ENCODE measurements around the gene RTN4RL1.

RTN4RL1 gene

DNA sequence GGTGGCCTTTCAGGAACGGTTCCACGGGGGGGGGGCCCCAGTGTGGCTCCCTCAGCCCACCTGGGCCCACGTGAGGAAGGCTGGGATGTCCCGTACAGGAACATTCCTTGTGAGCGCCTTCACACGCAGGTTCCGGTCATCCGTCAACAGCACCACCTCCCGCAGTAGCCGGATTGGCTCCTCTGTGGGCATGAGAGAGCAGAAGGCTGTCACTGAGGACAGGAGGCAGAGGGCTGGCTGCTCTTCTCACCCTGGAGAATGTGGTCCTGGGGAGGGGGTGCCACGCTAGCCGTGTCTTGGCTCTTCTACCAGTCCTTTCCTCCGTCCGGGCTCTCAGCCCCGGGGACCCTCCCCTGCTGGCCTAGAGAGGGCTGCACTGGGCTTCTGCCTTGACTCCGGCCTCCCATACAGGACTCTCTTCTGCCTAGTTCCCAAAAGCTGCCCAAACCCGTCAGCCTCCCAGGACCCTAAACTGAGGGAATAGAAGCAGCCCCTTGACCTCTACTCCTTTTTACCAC, 36.4 kb upstream of the RTN4RL1 start:
- Histone ChIP-seq H3K18ac (ENCODE audit: low read length) (no peak overlapping the region), H3K4me3 (ENCODE audit: low read length) (no peak overlapping the region), H2BK15ac (replicated peaks; ENCODE audit: low read depth) (no peak overlapping the region), H3K79me2 (ENCODE audit: control insufficient read depth, insufficient read depth, low read length) (no peaks in the 10 kb centered on the region), H3K56ac (ENCODE audit: low read length) (no peak overlapping the region), H3K23ac (ENCODE audit: low read length) (no peak overlapping the region), H3K36me3 (ENCODE audit: control insufficient read depth, insufficient read depth, low read length) (no peaks in the 10 kb centered on the region), H3K4me2 (ENCODE audit: low read length) (no peak overlapping the region), H2BK120ac (ENCODE audit: low read depth, low read length) (no peak overlapping the region), H3K4me1 (ENCODE audit: control insufficient read depth, low read depth, low read length) (peaks cover 8% of the 10 kb centered on the region), H4K5ac (ENCODE audit: low read length) (no peak overlapping the region), H3K27me3 (ENCODE audit: insufficient read depth, low read length, poor library complexity) (peaks cover 12% of the 10 kb centered on the region), H3K27ac (ENCODE audit: low read depth, low read length) (no peak overlapping the region), H3K9ac (ENCODE audit: low read length) (no peak overlapping the region), H4K8ac (ENCODE audit: low read depth, low read length) (no peak overlapping the region), H2BK5ac (ENCODE audit: low read length) (no peak overlapping the region), H2AK5ac (ENCODE audit: low read length) (no peak overlapping the region), H3K79me1 (ENCODE audit: low read length) (no peaks in the 10 kb centered on the region), H3K4ac (ENCODE audit: low read depth, low read length) (no peak overlapping the region)
- no peak for DNase-seq
- no CpG with 5 or more reads among the region's 17 CpGs for WGBS (ENCODE audit: extremely low coverage, insufficient coverage, low lambda C conversion rate)

DNA sequence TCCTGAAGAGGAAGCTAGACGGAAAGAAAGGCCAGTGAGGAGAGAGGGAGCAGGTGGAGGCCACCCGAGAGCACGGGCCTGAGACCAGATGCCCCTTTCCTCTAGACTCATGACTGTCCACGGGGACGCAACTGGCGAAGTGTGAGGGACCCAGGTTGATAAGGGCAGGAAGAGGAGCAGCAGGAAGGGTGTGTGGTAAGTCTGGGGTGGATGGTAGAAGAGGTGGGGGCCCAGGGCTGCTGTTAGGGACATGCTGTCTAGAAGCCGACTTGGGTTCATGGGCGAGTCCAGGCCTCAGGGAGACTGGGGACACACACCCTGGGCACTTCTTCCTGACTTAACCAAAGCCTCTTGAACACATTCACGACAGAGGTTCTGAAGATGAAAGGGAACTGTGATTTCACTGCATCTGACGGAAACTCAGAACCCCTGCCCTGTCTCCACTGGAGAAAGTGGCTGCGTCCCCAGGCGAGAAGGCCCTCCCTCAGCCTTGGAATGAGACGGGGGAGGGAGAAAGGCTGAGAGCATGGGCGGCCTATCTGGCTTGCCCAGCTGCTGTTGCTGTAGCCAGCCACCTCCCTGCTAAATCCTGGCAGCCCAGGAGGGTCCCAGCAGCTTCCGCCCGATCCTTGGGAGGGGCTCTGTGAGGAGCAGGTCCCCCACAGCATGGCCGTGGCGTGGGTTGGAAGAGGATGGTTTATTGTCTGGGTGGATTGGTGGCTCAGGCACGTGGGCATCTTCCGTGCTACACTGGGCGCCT, 35.7 kb upstream of the RTN4RL1 start:
- no CpG with 5 or more reads among the region's 21 CpGs for WGBS (ENCODE audit: extremely low coverage, insufficient coverage, low lambda C conversion rate)
- peak; percentile 26 for DNase-seq
- Histone ChIP-seq H4K5ac (ENCODE audit: low read length) (no peak overlapping the region), H2BK15ac (replicated peaks; ENCODE audit: low read depth) (no peak overlapping the region), H3K9ac (ENCODE audit: low read length) (no peak overlapping the region), H3K27ac (ENCODE audit: low read depth, low read length) (no peak overlapping the region), H2BK120ac (ENCODE audit: low read depth, low read length) (no peak overlapping the region), H2AK5ac (ENCODE audit: low read length) (no peak overlapping the region), H2BK5ac (ENCODE audit: low read length) (no peak overlapping the region), H3K79me1 (ENCODE audit: low read length) (no peaks in the 10 kb centered on the region), H3K36me3 (ENCODE audit: control insufficient read depth, insufficient read depth, low read length) (no peaks in the 10 kb centered on the region), H3K56ac (ENCODE audit: low read length) (no peak overlapping the region), H3K4me1 (ENCODE audit: control insufficient read depth, low read depth, low read length) (peaks cover 8% of the 10 kb centered on the region), H3K4me2 (ENCODE audit: low read length) (no peak overlapping the region), H3K79me2 (ENCODE audit: control insufficient read depth, insufficient read depth, low read length) (no peaks in the 10 kb centered on the region), H3K4ac (ENCODE audit: low read depth, low read length) (no peak overlapping the region), H3K4me3 (ENCODE audit: low read length) (no peak overlapping the region), H4K8ac (ENCODE audit: low read depth, low read length) (no peak overlapping the region), H3K23ac (ENCODE audit: low read length) (no peak overlapping the region), H3K18ac (ENCODE audit: low read length) (no peak overlapping the region), H3K27me3 (ENCODE audit: insufficient read depth, low read length, poor library complexity) (peaks cover 19% of the 10 kb centered on the region)

DNA sequence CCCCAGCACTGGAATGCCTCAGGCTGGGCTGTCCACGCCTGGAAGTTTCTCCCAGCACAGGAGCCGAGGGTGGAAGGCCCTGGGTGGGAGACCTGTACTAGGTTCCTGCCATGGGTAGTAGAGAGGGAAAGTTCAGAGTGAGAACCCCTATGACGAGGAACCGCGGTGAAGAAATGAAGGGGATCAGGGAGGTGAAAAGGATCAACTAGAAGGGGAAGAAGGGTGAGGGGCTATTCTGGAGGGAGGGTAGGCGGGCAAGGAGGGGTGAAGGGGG, 35.2 kb upstream of the RTN4RL1 start:
- no peak overlapping the region for H2AK5ac ChIP-seq (ENCODE audit: low read length)
- no peak overlapping the region for H2BK15ac ChIP-seq (replicated peaks; ENCODE audit: low read depth)
- no peak overlapping the region for H3K4me2 ChIP-seq (ENCODE audit: low read length)
- no peak for DNase-seq
- H3K27ac ChIP-seq (ENCODE audit: low read depth, low read length) = no peak overlapping the region
- no peak overlapping the region for H3K18ac ChIP-seq (ENCODE audit: low read length)
- no peak overlapping the region for H3K56ac ChIP-seq (ENCODE audit: low read length)
- peaks cover 22% of the 10 kb centered on the region for H3K27me3 ChIP-seq (ENCODE audit: insufficient read depth, low read length, poor library complexity)
- H3K9ac ChIP-seq (ENCODE audit: low read length) = no peak overlapping the region
- no CpG with 5 or more reads among the region's 6 CpGs for WGBS (ENCODE audit: extremely low coverage, insufficient coverage, low lambda C conversion rate)
- no peak overlapping the region for H3K23ac ChIP-seq (ENCODE audit: low read length)
- no peak overlapping the region for H2BK120ac ChIP-seq (ENCODE audit: low read depth, low read length)
- H3K79me1 ChIP-seq (ENCODE audit: low read length) = no peaks in the 10 kb centered on the region
- no peak overlapping the region for H3K4me3 ChIP-seq (ENCODE audit: low read length)
- H3K79me2 ChIP-seq (ENCODE audit: control insufficient read depth, insufficient read depth, low read length) = no peaks in the 10 kb centered on the region
- peaks cover 8% of the 10 kb centered on the region for H3K4me1 ChIP-seq (ENCODE audit: control insufficient read depth, low read depth, low read length)
- H4K8ac ChIP-seq (ENCODE audit: low read depth, low read length) = no peak overlapping the region
- H2BK5ac ChIP-seq (ENCODE audit: low read length) = no peak overlapping the region
- H3K36me3 ChIP-seq (ENCODE audit: control insufficient read depth, insufficient read depth, low read length) = no peaks in the 10 kb centered on the region
- no peak overlapping the region for H4K5ac ChIP-seq (ENCODE audit: low read length)
- H3K4ac ChIP-seq (ENCODE audit: low read depth, low read length) = no peak overlapping the region

DNA sequence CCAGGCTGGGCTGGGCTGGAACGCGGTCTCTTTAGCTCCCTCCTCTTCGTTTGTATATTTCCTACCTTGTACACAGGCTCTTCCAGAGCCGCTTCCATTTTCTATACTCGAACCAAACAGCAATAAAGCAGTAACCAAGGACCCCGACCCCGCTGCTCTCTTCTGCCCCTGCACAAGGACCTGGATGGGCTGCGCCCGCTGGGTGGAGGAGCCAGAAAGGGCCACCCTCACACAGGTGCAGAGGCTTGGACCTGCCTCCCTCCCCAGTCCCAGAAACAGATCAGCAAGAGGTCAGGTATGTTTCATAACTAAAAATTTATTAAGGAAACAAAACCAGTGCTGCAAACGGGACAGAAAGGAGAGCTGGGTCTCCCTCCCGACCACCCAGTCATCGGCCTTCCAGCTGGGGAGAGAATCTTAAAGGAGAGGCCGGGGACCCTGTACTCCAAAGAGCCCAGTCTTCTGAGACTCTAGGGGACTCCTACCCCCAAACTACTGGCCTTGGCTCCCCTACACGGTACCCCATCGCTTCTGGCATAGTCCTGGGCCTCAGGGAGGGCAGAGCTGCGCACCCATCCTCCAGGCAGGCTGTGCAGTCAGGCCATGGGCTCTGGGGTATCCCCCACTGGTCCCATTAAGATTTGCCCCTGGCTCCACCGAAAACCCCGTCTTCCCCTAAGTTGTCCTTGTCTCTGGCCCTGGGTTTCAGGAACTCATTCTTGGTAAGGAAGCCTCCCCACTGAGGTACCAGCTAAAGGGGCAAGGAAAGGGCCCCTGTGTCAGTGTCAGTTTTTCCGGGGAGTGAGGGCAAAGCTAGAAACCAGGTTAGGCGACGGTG, 34.6 kb upstream of the RTN4RL1 start:
- H3K23ac ChIP-seq (ENCODE audit: low read length) = no peak overlapping the region
- H2AK5ac ChIP-seq (ENCODE audit: low read length) = no peak overlapping the region
- H3K4ac ChIP-seq (ENCODE audit: low read depth, low read length) = no peak overlapping the region
- H3K56ac ChIP-seq (ENCODE audit: low read length) = peak overlapping the region; percentile 15
- H3K27ac ChIP-seq (ENCODE audit: low read depth, low read length) = no peak overlapping the region
- H3K18ac ChIP-seq (ENCODE audit: low read length) = no peak overlapping the region
- no peaks in the 10 kb centered on the region for H3K79me2 ChIP-seq (ENCODE audit: control insufficient read depth, insufficient read depth, low read length)
- no peaks in the 10 kb centered on the region for H3K36me3 ChIP-seq (ENCODE audit: control insufficient read depth, insufficient read depth, low read length)
- H4K8ac ChIP-seq (ENCODE audit: low read depth, low read length) = no peak overlapping the region
- no peak overlapping the region for H3K4me2 ChIP-seq (ENCODE audit: low read length)
- H3K4me3 ChIP-seq (ENCODE audit: low read length) = no peak overlapping the region
- no peak overlapping the region for H2BK120ac ChIP-seq (ENCODE audit: low read depth, low read length)
- H3K27me3 ChIP-seq (ENCODE audit: insufficient read depth, low read length, poor library complexity) = peaks cover 24% of the 10 kb centered on the region
- no CpG with 5 or more reads among the region's 21 CpGs for WGBS (ENCODE audit: extremely low coverage, insufficient coverage, low lambda C conversion rate)
- no peak overlapping the region for H2BK5ac ChIP-seq (ENCODE audit: low read length)
- DNase-seq = no peak
- no peak overlapping the region for H2BK15ac ChIP-seq (replicated peaks; ENCODE audit: low read depth)
- no peak overlapping the region for H4K5ac ChIP-seq (ENCODE audit: low read length)
- H3K9ac ChIP-seq (ENCODE audit: low read length) = no peak overlapping the region
- no peaks in the 10 kb centered on the region for H3K79me1 ChIP-seq (ENCODE audit: low read length)
- peaks cover 8% of the 10 kb centered on the region for H3K4me1 ChIP-seq (ENCODE audit: control insufficient read depth, low read depth, low read length)

DNA sequence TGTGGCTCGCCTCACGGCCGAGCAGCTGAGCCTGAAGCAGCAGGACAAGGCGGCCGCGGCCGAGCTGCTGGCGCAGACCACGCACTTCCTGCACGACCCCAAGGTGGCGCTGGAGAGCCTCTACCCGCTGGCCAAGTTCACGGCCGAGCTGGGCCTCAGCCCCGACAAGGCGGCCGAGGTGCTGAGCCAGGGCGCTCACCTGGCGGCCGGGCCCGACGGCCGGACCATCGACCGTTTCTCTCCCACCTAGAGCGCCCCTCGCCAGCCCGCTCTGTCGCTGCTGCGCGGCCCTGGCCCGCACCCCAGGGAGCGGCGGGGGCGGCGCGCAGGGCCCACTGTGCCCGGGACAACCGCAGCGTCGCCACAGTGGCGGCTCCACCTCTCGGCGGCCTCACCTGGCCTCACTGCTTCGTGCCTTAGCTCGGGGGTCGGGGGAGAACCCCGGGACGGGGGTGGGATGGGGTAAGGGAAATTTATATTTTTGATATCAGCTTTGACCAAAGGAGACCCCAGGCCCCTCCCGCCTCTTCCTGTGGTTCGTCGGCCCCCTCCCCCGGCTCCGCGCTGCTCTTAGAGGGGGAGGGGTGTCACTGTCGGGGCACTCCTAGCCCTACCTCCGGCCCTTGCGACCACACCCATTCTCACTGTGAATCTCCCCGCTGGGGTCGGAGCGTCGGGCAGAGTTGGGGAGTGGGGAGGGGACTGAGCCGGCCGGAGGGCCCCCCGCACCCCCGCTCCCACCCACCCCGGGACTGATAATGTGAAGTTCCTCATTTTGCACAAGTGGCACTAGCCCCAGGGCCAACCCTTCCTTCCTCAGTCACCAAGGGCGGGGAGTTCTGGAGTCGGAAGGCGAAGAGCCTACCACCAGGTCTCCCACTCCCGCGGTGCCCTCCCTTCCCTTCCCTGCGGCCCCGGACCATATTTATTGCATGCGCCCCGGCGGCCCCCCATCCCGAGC, 33.7 kb upstream of the RTN4RL1 start:
- no peaks in the 10 kb centered on the region for H3K36me3 ChIP-seq (ENCODE audit: control insufficient read depth, insufficient read depth, low read length)
- H3K23ac ChIP-seq (ENCODE audit: low read length) = no peak overlapping the region
- H4K8ac ChIP-seq (ENCODE audit: low read depth, low read length) = no peak overlapping the region
- no peak overlapping the region for H2AK5ac ChIP-seq (ENCODE audit: low read length)
- no peak overlapping the region for H3K27ac ChIP-seq (ENCODE audit: low read depth, low read length)
- no peaks in the 10 kb centered on the region for H3K79me2 ChIP-seq (ENCODE audit: control insufficient read depth, insufficient read depth, low read length)
- peak overlapping the region; percentile 34 for H3K56ac ChIP-seq (ENCODE audit: low read length)
- peak overlapping the region; percentile 34 for H3K4me2 ChIP-seq (ENCODE audit: low read length)
- H2BK15ac ChIP-seq (replicated peaks; ENCODE audit: low read depth) = no peak overlapping the region
- H3K4ac ChIP-seq (ENCODE audit: low read depth, low read length) = no peak overlapping the region
- no peak overlapping the region for H3K4me3 ChIP-seq (ENCODE audit: low read length)
- no peak overlapping the region for H3K18ac ChIP-seq (ENCODE audit: low read length)
- no CpG with 5 or more reads among the region's 78 CpGs for WGBS (ENCODE audit: extremely low coverage, insufficient coverage, low lambda C conversion rate)
- peaks cover 7% of the 10 kb centered on the region for H3K4me1 ChIP-seq (ENCODE audit: control insufficient read depth, low read depth, low read length)
- no peaks in the 10 kb centered on the region for H3K79me1 ChIP-seq (ENCODE audit: low read length)
- H3K27me3 ChIP-seq (ENCODE audit: insufficient read depth, low read length, poor library complexity) = peaks cover 31% of the 10 kb centered on the region
- peak; percentile 82 for DNase-seq
- no peak overlapping the region for H2BK5ac ChIP-seq (ENCODE audit: low read length)
- H2BK120ac ChIP-seq (ENCODE audit: low read depth, low read length) = no peak overlapping the region
- H3K9ac ChIP-seq (ENCODE audit: low read length) = no peak overlapping the region
- H4K5ac ChIP-seq (ENCODE audit: low read length) = no peak overlapping the region

Data from mesendoderm (in vitro differentiated cells).